ENCODE measurements around the gene ATP9B.

The ATP9B gene

DNA sequence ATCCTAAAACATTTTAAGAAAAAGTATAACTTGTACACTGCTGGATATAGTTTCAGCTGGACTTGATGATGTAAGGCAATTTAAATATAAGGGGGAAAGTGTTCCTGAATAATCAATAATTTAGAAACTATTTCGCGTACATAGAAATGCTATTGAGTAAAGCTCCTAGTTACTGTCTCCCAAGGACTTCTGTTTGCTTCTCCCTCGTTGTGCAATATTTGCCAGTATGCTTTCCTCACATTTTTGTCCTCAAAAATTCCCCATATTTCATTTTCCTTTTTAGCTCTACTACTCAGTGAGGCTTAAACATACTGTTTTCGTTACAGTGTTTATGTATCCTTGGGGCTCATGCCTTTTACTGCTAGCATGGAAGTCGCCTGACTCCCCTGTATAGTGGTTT lies 36.9 kb downstream of the ATP9B start:
- CTCF ChIA-PET, result no interaction called here

DNA sequence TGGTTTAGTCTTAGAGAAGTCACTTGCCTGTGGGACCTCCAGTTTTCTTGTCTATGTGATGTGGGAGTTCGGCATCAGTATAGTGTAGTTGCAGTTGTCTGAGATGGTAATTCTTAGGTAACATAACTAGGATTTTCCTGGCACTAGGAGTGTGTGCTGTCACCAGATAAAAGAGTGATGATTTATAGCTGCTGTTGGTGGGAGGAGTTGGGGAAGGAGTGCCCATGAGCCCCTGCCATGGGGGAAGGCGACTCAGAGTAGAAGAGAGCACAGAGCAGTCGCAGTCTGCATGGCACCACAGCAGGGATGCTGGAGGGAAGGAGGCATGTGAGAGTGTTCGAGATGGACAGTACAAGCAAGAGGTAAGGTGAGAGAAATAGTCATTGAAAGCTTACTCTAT lies 38.7 kb downstream of the ATP9B start:
- TF ChIP-seq, protein P1, sequence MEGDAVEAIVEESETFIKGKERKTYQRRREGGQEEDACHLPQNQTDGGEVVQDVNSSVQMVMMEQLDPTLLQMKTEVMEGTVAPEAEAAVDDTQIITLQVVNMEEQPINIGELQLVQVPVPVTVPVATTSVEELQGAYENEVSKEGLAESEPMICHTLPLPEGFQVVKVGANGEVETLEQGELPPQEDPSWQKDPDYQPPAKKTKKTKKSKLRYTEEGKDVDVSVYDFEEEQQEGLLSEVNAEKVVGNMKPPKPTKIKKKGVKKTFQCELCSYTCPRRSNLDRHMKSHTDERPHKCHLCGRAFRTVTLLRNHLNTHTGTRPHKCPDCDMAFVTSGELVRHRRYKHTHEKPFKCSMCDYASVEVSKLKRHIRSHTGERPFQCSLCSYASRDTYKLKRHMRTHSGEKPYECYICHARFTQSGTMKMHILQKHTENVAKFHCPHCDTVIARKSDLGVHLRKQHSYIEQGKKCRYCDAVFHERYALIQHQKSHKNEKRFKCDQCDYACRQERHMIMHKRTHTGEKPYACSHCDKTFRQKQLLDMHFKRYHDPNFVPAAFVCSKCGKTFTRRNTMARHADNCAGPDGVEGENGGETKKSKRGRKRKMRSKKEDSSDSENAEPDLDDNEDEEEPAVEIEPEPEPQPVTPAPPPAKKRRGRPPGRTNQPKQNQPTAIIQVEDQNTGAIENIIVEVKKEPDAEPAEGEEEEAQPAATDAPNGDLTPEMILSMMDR (conservative IDR thresholded peaks at IDR 0.05; ENCODE audit: low read depth), result no peak
- POLR2A ChIA-PET (ENCODE audit: low non-redundant PET), result no interaction called here
- no peak for DNase-seq (ENCODE audit: low spot score)
- H3K27ac ChIP-seq, result no peak overlapping the region
- CTCF ChIA-PET, result no interaction called here

More for the DNA sequence above, 36.9 kb downstream of the ATP9B start:
- no peak for DNase-seq (ENCODE audit: low spot score)
- H3K27ac ChIP-seq, result no peak overlapping the region
- POLR2A ChIA-PET (ENCODE audit: low non-redundant PET), result no interaction called here
- TF ChIP-seq, protein P1 (conservative IDR thresholded peaks at IDR 0.05; ENCODE audit: low read depth), result no peak

DNA sequence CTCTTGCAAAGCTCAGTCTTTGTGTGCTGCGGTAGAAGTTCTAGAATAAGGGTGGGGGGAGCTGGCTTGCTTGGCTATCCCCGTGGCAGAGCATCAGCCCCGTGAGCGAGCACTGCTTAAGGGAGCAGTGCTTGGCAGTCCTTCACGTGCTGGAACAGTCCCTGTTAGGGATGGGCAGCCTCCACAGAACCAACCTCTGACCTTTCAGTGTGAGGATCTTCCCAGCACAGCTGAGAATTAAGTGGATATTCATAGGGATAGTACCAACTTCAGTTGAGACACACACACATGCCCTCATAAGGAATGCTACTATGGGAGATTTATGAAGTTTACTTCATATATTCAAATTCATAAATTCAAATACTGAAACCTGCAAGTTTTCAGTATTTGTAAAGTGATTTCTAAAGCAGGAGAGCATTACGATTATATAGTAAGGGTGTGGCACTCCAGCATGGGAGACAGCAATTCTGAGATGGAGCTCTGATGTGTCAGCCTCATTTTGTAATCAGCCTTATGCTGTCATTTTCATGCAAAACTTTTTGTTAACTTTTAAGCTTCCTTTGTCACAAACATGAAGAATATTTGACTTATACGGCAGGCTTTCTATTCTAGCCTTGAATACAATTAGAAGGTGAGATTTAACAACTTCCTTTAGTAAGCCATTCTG lies 39.5 kb downstream of the ATP9B start:
- ChIA-PET POLR2A (ENCODE audit: low non-redundant PET) (no interaction called here), CTCF (no interaction called here)
- TF ChIP-seq, protein P1 (conservative IDR thresholded peaks at IDR 0.05; ENCODE audit: low read depth), result no peak
- no peak for DNase-seq (ENCODE audit: low spot score)
- H3K27ac ChIP-seq, result peak overlapping the region; percentile 40; the same call in 1 of the 2 replicates

- ChIA-PET CTCF (no interaction called here), POLR2A (ENCODE audit: low non-redundant PET) (no interaction called here)
- no peak overlapping the region for H3K27ac ChIP-seq
- TF ChIP-seq, protein P1 (conservative IDR thresholded peaks at IDR 0.05; ENCODE audit: low read depth), result no peak
- DNase-seq (ENCODE audit: low spot score), result no peak
Measured at GRCh38 chr18:79111483-79111882, 42.3 kb downstream of the ATP9B start.

- no peak overlapping the region for H3K27ac ChIP-seq
- DNase-seq (ENCODE audit: low spot score), result no peak
- CTCF ChIA-PET, result no interaction called here
- POLR2A ChIA-PET (ENCODE audit: low non-redundant PET), result no interaction called here
- TF ChIP-seq, protein P1 (conservative IDR thresholded peaks at IDR 0.05; ENCODE audit: low read depth), result no peak
Measured at GRCh38 chr18:79117385-79117784, 48.2 kb downstream of the ATP9B start.

- TF ChIP-seq, protein P1 (conservative IDR thresholded peaks at IDR 0.05; ENCODE audit: low read depth), result no peak
- ChIA-PET CTCF (no interaction called here), POLR2A (ENCODE audit: low non-redundant PET) (no interaction called here)
- no peak for DNase-seq (ENCODE audit: low spot score)
- no peak overlapping the region for H3K27ac ChIP-seq
Measured at GRCh38 chr18:79117788-79118187, 48.6 kb downstream of the ATP9B start.

Measured in RWPE1 (cell line).